ENCODE data around the gene SLC25A23.

- TF ChIP-seq CTCF (IDR thresholded peaks at IDR 0.05) (no peak), ZFX (IDR thresholded peaks at IDR 0.05; ENCODE audit: borderline replicate concordance) (no peak)
Measured at GRCh38 chr19:6424195-6424938, 35.2 kb downstream of the SLC25A23 start, which contains the start of gene KHSRP.
